ENCODE measurements around the gene SPTLC1.

- TF ChIP-seq CTCF (IDR thresholded peaks at IDR 0.05; ENCODE audit: insufficient read depth, low read length) = no peak
- TF ChIP-seq, protein P1, sequence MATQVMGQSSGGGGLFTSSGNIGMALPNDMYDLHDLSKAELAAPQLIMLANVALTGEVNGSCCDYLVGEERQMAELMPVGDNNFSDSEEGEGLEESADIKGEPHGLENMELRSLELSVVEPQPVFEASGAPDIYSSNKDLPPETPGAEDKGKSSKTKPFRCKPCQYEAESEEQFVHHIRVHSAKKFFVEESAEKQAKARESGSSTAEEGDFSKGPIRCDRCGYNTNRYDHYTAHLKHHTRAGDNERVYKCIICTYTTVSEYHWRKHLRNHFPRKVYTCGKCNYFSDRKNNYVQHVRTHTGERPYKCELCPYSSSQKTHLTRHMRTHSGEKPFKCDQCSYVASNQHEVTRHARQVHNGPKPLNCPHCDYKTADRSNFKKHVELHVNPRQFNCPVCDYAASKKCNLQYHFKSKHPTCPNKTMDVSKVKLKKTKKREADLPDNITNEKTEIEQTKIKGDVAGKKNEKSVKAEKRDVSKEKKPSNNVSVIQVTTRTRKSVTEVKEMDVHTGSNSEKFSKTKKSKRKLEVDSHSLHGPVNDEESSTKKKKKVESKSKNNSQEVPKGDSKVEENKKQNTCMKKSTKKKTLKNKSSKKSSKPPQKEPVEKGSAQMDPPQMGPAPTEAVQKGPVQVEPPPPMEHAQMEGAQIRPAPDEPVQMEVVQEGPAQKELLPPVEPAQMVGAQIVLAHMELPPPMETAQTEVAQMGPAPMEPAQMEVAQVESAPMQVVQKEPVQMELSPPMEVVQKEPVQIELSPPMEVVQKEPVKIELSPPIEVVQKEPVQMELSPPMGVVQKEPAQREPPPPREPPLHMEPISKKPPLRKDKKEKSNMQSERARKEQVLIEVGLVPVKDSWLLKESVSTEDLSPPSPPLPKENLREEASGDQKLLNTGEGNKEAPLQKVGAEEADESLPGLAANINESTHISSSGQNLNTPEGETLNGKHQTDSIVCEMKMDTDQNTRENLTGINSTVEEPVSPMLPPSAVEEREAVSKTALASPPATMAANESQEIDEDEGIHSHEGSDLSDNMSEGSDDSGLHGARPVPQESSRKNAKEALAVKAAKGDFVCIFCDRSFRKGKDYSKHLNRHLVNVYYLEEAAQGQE (IDR thresholded peaks at IDR 0.05; ENCODE audit: insufficient replicate concordance, low read depth) = no peak
- TF ChIP-seq POLR2AphosphoS5 (IDR thresholded peaks at IDR 0.05; ENCODE audit: low read depth) = no peak
Measured at GRCh38 chr9:92059661-92060060, 55.6 kb downstream of the SPTLC1 start.

Data from HL-60 (cell line).